ENCODE data around the gene MAGEF1.

MAGEF1 gene

GRCh38 chr3:184663356-184663755 is 48.5 kb downstream of the MAGEF1 start:
- DNase-seq: no peak

GRCh38 chr3:184662187-184662586 is 49.7 kb downstream of the MAGEF1 start:
- DNase-seq: no peak

DNA sequence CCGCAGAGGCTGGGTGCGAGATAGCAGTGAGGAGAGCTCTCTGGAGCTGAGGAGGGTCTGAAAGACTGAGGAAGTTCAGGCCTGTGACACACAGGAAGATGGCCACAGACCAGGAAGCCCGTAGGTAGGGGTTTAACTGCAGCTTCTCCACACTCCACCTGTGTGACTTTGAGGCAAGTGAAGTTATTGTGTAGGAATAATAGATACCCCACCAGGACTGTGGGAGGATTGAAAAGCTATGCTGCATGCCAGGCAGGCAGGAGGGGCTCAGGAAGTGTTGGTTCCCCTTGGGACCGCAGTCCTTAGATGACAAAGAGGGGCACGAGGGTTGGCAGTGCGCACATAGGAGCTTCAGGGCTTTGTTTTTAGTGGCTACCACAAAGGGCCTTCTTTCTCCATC is 50.9 kb downstream of the MAGEF1 start:
- DNase-seq: no peak

All from activated effector memory CD4-positive, alpha-beta T cell treated with anti-CD3 and anti-CD28 coated beads, Interleukin-2, amount 50 U/mL, for 16 hours (primary cell).